K562 (cell line): ENCODE measurements around the gene KLHL18. TPM values are rescaled to one million over a fixed set of nuclear protein-coding genes. Genes with fewer than 3 reads are reported as not detected.

Experiments used
- ARHGAP35 ChIP-seq: fragments of 450-650 bp; IDR thresholded peaks from 2 replicates; pipeline ENCODE4 v1.6.1; 2018; ENCODE audit not compliant: partially characterized antibody
- CBFB ChIP-seq: sonication (generic); formaldehyde crosslinking; IDR thresholded peaks from 2 replicates; pipeline ENCODE4 v1.4.0; 2020; ENCODE audit warnings: mild to moderate bottlenecking, missing genetic modification reagents
- E2F3 ChIP-seq: fragments of 250-450 bp; sonication (Bioruptor Pico); IDR thresholded peaks from 2 replicates; pipeline ENCODE4 v1.4.0; 2020; ENCODE audit warnings: mild to moderate bottlenecking
- ELF2 ChIP-seq: fragments of 250-450 bp; sonication (Bioruptor Pico); IDR thresholded peaks from 2 replicates; pipeline ENCODE4 v1.5.0; 2021; ENCODE audit warnings: mild to moderate bottlenecking
- ETV6 ChIP-seq, 3 experiments: fragments of 150-350 bp in 1 of 3; sonication (generic) in 1 of 3; formaldehyde crosslinking in 1 of 3; IDR thresholded peaks; 2 replicates each; pipeline versions ENCODE4 v1.6.1 to v1.8.0; 2014 to 2022; ENCODE audit warnings: borderline replicate concordance in 2 of 3, low read depth in 2 of 3, antibody characterized with exemption in 1 of 3, low read length in 1 of 3, mild to moderate bottlenecking in 1 of 3, missing genetic modification reagents in 1 of 3
- GABPA ChIP-seq: fragments of 200-800 bp; sonication (Bioruptor generic); conservative IDR thresholded peaks from 2 replicates; pipeline ENCODE4 v1.6.1; 2016; ENCODE audit warnings: low read depth, missing genetic modification characterization, missing compliant biosample characterization
- GTF2A2 ChIP-seq: IDR thresholded peaks from 2 replicates; pipeline ENCODE4 v1.6.1; 2016; ENCODE audit warnings: mild to moderate bottlenecking, missing genetic modification characterization, missing compliant biosample characterization
- HDAC8 ChIP-seq: fragments of 450-650 bp; IDR thresholded peaks from 2 replicates; pipeline ENCODE4 v1.6.1; 2016; ENCODE audit warnings: mild to moderate bottlenecking, missing genetic modification characterization, moderate library complexity, missing compliant biosample characterization
- HIVEP1 ChIP-seq: fragments of 250-450 bp; sonication (Bioruptor Pico); IDR thresholded peaks from 2 replicates; pipeline ENCODE4 v1.4.0; 2020; ENCODE audit warnings: mild to moderate bottlenecking
- HMG20A ChIP-seq: fragments of 450-650 bp; formaldehyde crosslinking; conservative IDR thresholded peaks from 2 replicates; pipeline ENCODE4 v1.4.0; 2020; ENCODE audit warnings: mild to moderate bottlenecking, mixed read lengths
- KLF6 ChIP-seq: fragments of 250-450 bp; sonication (Bioruptor Pico); IDR thresholded peaks from 2 replicates; pipeline ENCODE4 v1.4.0; 2020; ENCODE audit warnings: mild to moderate bottlenecking, moderate library complexity, borderline replicate concordance
- MYBL2 ChIP-seq, 2 experiments: fragments of 450-650 bp in 1 of 2; sonication (generic) in 1 of 2; formaldehyde crosslinking in 1 of 2; IDR thresholded peaks; 2 replicates each; pipeline versions ENCODE4 v1.6.1 to v1.8.1; 2017 to 2022; ENCODE audit warnings: borderline replicate concordance in 1 of 2, inconsistent platforms in 1 of 2, low read depth in 1 of 2, mild to moderate bottlenecking in 1 of 2, missing genetic modification reagents in 1 of 2, moderate library complexity in 1 of 2
- NBN ChIP-seq: fragments of 450-650 bp; IDR thresholded peaks from 2 replicates; pipeline ENCODE4 v1.6.1; 2016; ENCODE audit warnings: low read depth, mild to moderate bottlenecking
- NR2C2 ChIP-seq, 2 experiments: fragments of 200-800 bp in 1 of 2; sonication (Bioruptor generic) in 1 of 2; sonication (generic) in 1 of 2; formaldehyde crosslinking in 1 of 2; IDR thresholded peaks; 2 replicates each; pipeline versions ENCODE4 v1.6.1 to v1.8.0; 2016 to 2022; ENCODE audit warnings: mild to moderate bottlenecking in 1 of 2, missing compliant biosample characterization in 1 of 2, missing genetic modification characterization in 1 of 2, missing genetic modification reagents in 1 of 2
- SFPQ ChIP-seq: fragments of 200-400 bp; formaldehyde crosslinking; IDR thresholded peaks from 2 replicates; pipeline ENCODE4 v1.6.1; 2017; ENCODE audit warnings: mild to moderate bottlenecking, low read depth, low read length, moderate library complexity
- SNRNP70 ChIP-seq: fragments of 200-400 bp; formaldehyde crosslinking; optimal IDR thresholded peaks from 2 replicates; pipeline ENCODE3; 2017; ENCODE audit warnings: low read depth, low read length
- STAT5B ChIP-seq: fragments of 250-450 bp; sonication (Bioruptor Pico); IDR thresholded peaks from 2 replicates; pipeline ENCODE4 v1.8.0; 2021; ENCODE audit warnings: mild to moderate bottlenecking, inconsistent platforms
- ZBTB2 ChIP-seq: fragments of 450-650 bp; IDR thresholded peaks from 2 replicates; pipeline ENCODE4 v1.6.1; 2016; ENCODE audit warnings: antibody characterized with exemption
- ZKSCAN8 ChIP-seq: fragments of 200-800 bp; sonication (Bioruptor generic); IDR thresholded peaks from 2 replicates; pipeline ENCODE4 v1.6.1; 2016; ENCODE audit warnings: missing genetic modification characterization, missing compliant biosample characterization
- ZNF764 ChIP-seq: fragments of 250-450 bp; sonication (Bioruptor Pico); IDR thresholded peaks from 2 replicates; pipeline ENCODE4 v1.4.0; 2020; ENCODE audit warnings: low read depth, mild to moderate bottlenecking, moderate library complexity
- polyA plus RNA-seq, 8 experiments: library from polyadenylated mRNA; depleted of rRNA in 4 of 8; stranded (reverse) in 5 of 8; unstranded in 3 of 8; fragments of >200 nt; fragmentation: Nextera tagmentation in 2 of 8; fragmentation: Illumina TruSeq in 1 of 8; extraction: Ambion mirVana in 2 of 8; extraction: Trizol in 1 of 8; gene quantifications; 2 replicates each; pipeline versions ENCODE4 v1.2.1 to v1.2.3, GENCODE V29; 2011 to 2014; ENCODE audit warnings: inconsistent platforms in 1 of 8, missing spikeins in 1 of 8
- total RNA-seq, 7 experiments: library from RNA; depleted of rRNA in 6 of 7; stranded (reverse); fragments of >200 nt in 6 of 7; fragmentation: Illumina TruSeq in 2 of 7; extraction: Trizol in 2 of 7; gene quantifications; 2 replicates each; pipeline versions ENCODE4 v1.2.1 to v1.2.3, GENCODE V29; 2011 to 2021; ENCODE audit warnings: low replicate concordance in 1 of 7
- TF ChIP-seq, protein P1 (sequence below): fragments of 150-350 bp; conservative IDR thresholded peaks from 2 replicates; pipeline ENCODE4 v1.6.1; 2014; ENCODE audit warnings: low read length

KLHL18 gene
- total and polyA plus RNA-seq, 9 of the 15 experiments (the other 6 are each of a cell fraction or from before 2014, with no cell fraction given) = 26.7 to 97.5 (median 48.7) TPM

DNA sequence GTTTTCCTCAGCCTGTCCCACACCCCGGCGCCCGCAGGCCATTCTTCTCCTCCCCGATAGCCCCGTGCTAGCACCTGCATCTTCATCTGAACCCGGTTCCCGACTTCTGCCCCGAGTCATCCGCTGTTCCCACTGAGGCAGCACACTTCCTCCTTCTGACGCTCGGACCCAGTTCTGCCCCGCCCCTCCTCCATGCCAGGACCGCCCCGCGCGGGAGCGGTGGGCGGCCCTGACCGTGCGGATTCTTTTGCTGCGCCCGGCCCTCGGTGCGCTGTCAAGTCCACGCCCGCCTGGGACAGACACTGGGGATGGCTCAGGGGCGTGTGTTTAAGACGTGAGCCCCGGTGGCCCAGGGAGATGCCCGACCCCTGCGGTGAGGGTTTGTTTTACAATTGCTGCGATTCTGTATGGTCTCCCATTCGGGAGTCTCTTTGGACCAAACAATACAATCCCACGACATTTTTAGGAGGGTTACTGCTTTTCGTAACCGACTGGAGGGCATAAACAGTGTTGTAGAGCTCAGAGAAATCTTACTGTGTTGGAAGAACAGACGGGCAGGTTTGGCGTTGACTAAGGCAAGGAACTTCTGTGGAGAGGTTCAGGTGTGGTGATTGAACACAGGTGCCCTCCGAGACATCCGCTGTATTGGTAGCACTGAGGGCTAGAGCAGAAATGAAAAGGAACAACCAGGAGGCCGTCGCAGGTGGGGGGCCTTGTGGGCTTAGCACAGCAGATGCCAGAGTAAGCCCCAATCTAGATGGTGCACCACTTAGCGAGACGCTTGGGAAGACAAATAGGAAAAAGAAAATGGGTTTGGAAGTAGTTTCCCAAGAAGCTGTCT, 98.8 kb downstream of the KLHL18 start (continued):
- TF ChIP-seq ZKSCAN8 (CRISPR knock-in tag) (no peak), E2F3 (no peak), SNRNP70 (no peak), NR2C2 (CRISPR knock-in tag; IDR thresholded peaks at IDR 0.05) (no peak), NR2C2 (tag; IDR thresholded peaks at IDR 0.05) (no peak), ARHGAP35 (no peak), KLF6 (CRISPR knock-in tag) (no peak), HIVEP1 (CRISPR knock-in tag) (no peak), MYBL2 (IDR thresholded peaks at IDR 0.05; ENCODE audit: low read depth) (no peak), MYBL2 (CRISPR knock-in tag; IDR thresholded peaks at IDR 0.05; ENCODE audit: borderline replicate concordance) (no peak), CBFB (CRISPR knock-in tag) (no peak), ELF2 (CRISPR knock-in tag) (no peak), HMG20A (CRISPR knock-in tag) (no peak), SFPQ (no peak), ETV6 (IDR thresholded peaks at IDR 0.05; ENCODE audit: borderline replicate concordance in 1 of 2, low read depth in 2 of 2, low read length in 1 of 2) (no peak), ETV6 (CRISPR knock-in tag; IDR thresholded peaks at IDR 0.05; ENCODE audit: borderline replicate concordance) (no peak), NBN (peak; percentile 78; the same call in 1 of the 2 replicates), STAT5B (CRISPR knock-in tag) (no peak), ZBTB2 (no peak), GABPA (no peak; the same call in none of the 2 replicates), HDAC8 (tag) (no peak), ZNF764 (CRISPR knock-in tag) (no peak), GTF2A2 (no peak)
- TF ChIP-seq, protein P1, sequence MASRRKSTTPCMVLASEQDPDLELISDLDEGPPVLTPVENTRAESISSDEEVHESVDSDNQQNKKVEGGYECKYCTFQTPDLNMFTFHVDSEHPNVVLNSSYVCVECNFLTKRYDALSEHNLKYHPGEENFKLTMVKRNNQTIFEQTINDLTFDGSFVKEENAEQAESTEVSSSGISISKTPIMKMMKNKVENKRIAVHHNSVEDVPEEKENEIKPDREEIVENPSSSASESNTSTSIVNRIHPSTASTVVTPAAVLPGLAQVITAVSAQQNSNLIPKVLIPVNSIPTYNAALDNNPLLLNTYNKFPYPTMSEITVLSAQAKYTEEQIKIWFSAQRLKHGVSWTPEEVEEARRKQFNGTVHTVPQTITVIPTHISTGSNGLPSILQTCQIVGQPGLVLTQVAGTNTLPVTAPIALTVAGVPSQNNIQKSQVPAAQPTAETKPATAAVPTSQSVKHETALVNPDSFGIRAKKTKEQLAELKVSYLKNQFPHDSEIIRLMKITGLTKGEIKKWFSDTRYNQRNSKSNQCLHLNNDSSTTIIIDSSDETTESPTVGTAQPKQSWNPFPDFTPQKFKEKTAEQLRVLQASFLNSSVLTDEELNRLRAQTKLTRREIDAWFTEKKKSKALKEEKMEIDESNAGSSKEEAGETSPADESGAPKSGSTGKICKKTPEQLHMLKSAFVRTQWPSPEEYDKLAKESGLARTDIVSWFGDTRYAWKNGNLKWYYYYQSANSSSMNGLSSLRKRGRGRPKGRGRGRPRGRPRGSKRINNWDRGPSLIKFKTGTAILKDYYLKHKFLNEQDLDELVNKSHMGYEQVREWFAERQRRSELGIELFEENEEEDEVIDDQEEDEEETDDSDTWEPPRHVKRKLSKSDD = no peak
